Occipital lobe (tissue), 2 donors: ENCODE results near the gene CYTH4. TPM values are rescaled to one million over a fixed set of nuclear protein-coding genes. Genes with fewer than 3 reads are reported as not detected.
"Not testable (repeated sequence)": the region's sequence is repeated elsewhere in the genome, so short reads cannot be mapped to it uniquely, and the experiment has no call there.

Source experiments
- DNase-seq: peaks from one replicate; lab custom pipeline; 2025; lab: John Stamatoyannopoulos, UW
- total RNA-seq: library from RNA; depleted of rRNA; stranded (reverse); fragments of >200 nt; gene quantifications from one replicate; pipeline ENCODE4 v1.2.3, GENCODE V29; 2014

The CYTH4 gene
- total RNA-seq, 1 donor from 2014 or later = 2.3 TPM

- DNase-seq = no peak
Measured at GRCh38 chr22:37248251-37248650, 34.1 kb upstream of the CYTH4 start.

GRCh38 chr22:37249986-37250385, 32.3 kb upstream of the CYTH4 start:
- DNase-seq = no peak

- not testable (repeated sequence) for DNase-seq
Measured at GRCh38 chr22:37251836-37252235, 30.5 kb upstream of the CYTH4 start.

- DNase-seq = no peak
Measured at GRCh38 chr22:37253126-37253660, 29.1 kb upstream of the CYTH4 start.

- DNase-seq = no peak
Measured at GRCh38 chr22:37254209-37254866, 28.0 kb upstream of the CYTH4 start.

- DNase-seq = no peak
Measured at GRCh38 chr22:37254867-37255233, 27.5 kb upstream of the CYTH4 start.

GRCh38 chr22:37255558-37256006, 26.7 kb upstream of the CYTH4 start:
- DNase-seq = no peak

GRCh38 chr22:37256075-37256726, 26.1 kb upstream of the CYTH4 start:
- no peak for DNase-seq

- DNase-seq = no peak
Measured at GRCh38 chr22:37258005-37258752, 24.1 kb upstream of the CYTH4 start.

GRCh38 chr22:37258753-37259401, 23.4 kb upstream of the CYTH4 start:
- no peak for DNase-seq

- peak; percentile 31 for DNase-seq
Measured at GRCh38 chr22:37259540-37260029, 22.7 kb upstream of the CYTH4 start.

- DNase-seq = no peak
Measured at GRCh38 chr22:37260155-37260795, 22.0 kb upstream of the CYTH4 start.

- DNase-seq = no peak
Measured at GRCh38 chr22:37260901-37261336, 21.4 kb upstream of the CYTH4 start.

- DNase-seq = no peak
Measured at GRCh38 chr22:37262346-37262745, 20.0 kb upstream of the CYTH4 start.

- DNase-seq = no peak
Measured at GRCh38 chr22:37263966-37264887, 18.1 kb upstream of the CYTH4 start.

GRCh38 chr22:37266581-37267134, 15.7 kb upstream of the CYTH4 start:
- no peak for DNase-seq

GRCh38 chr22:37267135-37267587, 15.1 kb upstream of the CYTH4 start:
- DNase-seq = no peak

- DNase-seq = no peak
Measured at GRCh38 chr22:37267661-37268413, 14.5 kb upstream of the CYTH4 start.
